HepG2 (cell line): ENCODE data around the gene OR6S1. TPM values are rescaled to one million over a fixed set of nuclear protein-coding genes. Genes with fewer than 3 reads are reported as not detected.

ENCODE experiments used
- BHLHE40 ChIP-seq: IDR thresholded peaks from 2 replicates; pipeline ENCODE4 v1.6.1; 2011; ENCODE audit warnings: low read length, improper control_type of control experiment
- DRAP1 ChIP-seq: IDR thresholded peaks from 2 replicates; pipeline ENCODE4 v1.6.1; 2016; ENCODE audit warnings: missing genetic modification reagents, missing compliant biosample characterization
- ELF4 ChIP-seq: sonication (generic); formaldehyde crosslinking; IDR thresholded peaks from 2 replicates; pipeline ENCODE4 v1.5.0; 2020; ENCODE audit warnings: missing genetic modification reagents, mild to moderate bottlenecking, moderate library complexity, borderline replicate concordance
- MBD4 ChIP-seq: IDR thresholded peaks from 2 replicates; pipeline ENCODE4 v1.6.1; 2012; ENCODE audit warnings: low read length, inconsistent platforms, borderline replicate concordance
- NR2F2 ChIP-seq: IDR thresholded peaks from 2 replicates; pipeline ENCODE4 v1.6.1; 2012; ENCODE audit warnings: low read depth, inconsistent platforms, borderline replicate concordance
- RAD21 ChIP-seq: fragments of 450-650 bp; formaldehyde crosslinking; IDR thresholded peaks from 2 replicates; pipeline ENCODE4 v1.5.0; 2020; ENCODE audit warnings: mild to moderate bottlenecking
- RBAK ChIP-seq: sonication (generic); formaldehyde crosslinking; IDR thresholded peaks from 2 replicates; pipeline ENCODE4 v1.5.1; 2020; ENCODE audit warnings: mild to moderate bottlenecking, missing genetic modification reagents
- TOE1 ChIP-seq: sonication (generic); formaldehyde crosslinking; IDR thresholded peaks from 2 replicates; pipeline ENCODE4 v1.4.0; 2020; ENCODE audit warnings: mild to moderate bottlenecking, missing genetic modification reagents
- TP53 ChIP-seq: sonication (generic); formaldehyde crosslinking; conservative IDR thresholded peaks from 2 replicates; pipeline ENCODE4 v1.4.0; 2020; ENCODE audit warnings: missing genetic modification reagents
- YY1 ChIP-seq: IDR thresholded peaks from 2 replicates; pipeline ENCODE4 v1.6.1; 2011; ENCODE audit warnings: low read length, low read depth, moderate library complexity, mild to moderate bottlenecking; ENCODE audit not compliant: insufficient read depth, insufficient replicate concordance
- ZBED4 ChIP-seq: sonication (generic); formaldehyde crosslinking; IDR thresholded peaks from 2 replicates; pipeline ENCODE4 v1.4.0; 2020; ENCODE audit warnings: missing genetic modification reagents, borderline replicate concordance
- ZFX ChIP-seq: sonication (generic); formaldehyde crosslinking; IDR thresholded peaks from 2 replicates; pipeline ENCODE4 v1.4.0; 2020; ENCODE audit warnings: mild to moderate bottlenecking, low read depth, missing genetic modification reagents, moderate library complexity
- ZGPAT ChIP-seq: IDR thresholded peaks from 2 replicates; pipeline ENCODE4 v1.6.1; 2016; ENCODE audit warnings: mild to moderate bottlenecking
- ZNF121 ChIP-seq: sonication (generic); formaldehyde crosslinking; IDR thresholded peaks from 2 replicates; pipeline ENCODE4 v1.5.0; 2020; ENCODE audit warnings: mild to moderate bottlenecking, missing genetic modification reagents
- ZNF512B ChIP-seq: sonication (generic); formaldehyde crosslinking; IDR thresholded peaks from 2 replicates; pipeline ENCODE4 v1.5.1; 2020; ENCODE audit warnings: missing genetic modification reagents, mild to moderate bottlenecking, borderline replicate concordance
- ZNF549 ChIP-seq: sonication (generic); formaldehyde crosslinking; IDR thresholded peaks from 2 replicates; pipeline ENCODE4 v1.5.0; 2020; ENCODE audit warnings: missing genetic modification reagents
- ZNF724P ChIP-seq: sonication (generic); formaldehyde crosslinking; IDR thresholded peaks from 2 replicates; pipeline ENCODE4 v1.8.0; 2022; ENCODE audit warnings: missing genetic modification reagents, borderline replicate concordance
- ZNF841 ChIP-seq: sonication (generic); formaldehyde crosslinking; IDR thresholded peaks from 2 replicates; pipeline ENCODE4 v1.8.1; 2023; ENCODE audit warnings: missing genetic modification reagents, borderline replicate concordance
- ZNF883 ChIP-seq: sonication (generic); formaldehyde crosslinking; IDR thresholded peaks from 2 replicates; pipeline ENCODE4 v1.5.1; 2020; ENCODE audit warnings: mild to moderate bottlenecking, missing genetic modification reagents; ENCODE audit errors: not compliant biosample characterization
- polyA plus RNA-seq, 8 experiments: library from polyadenylated mRNA; depleted of rRNA in 3 of 8; stranded (reverse) in 7 of 8; unstranded in 1 of 8; fragments of >200 nt; fragmentation: Illumina TruSeq in 4 of 8; extraction: Trizol in 4 of 8; gene quantifications; 2 replicates each; pipeline versions ENCODE4 v1.2.1 to v1.2.3, GENCODE V29; 2011 to 2016; ENCODE audit warnings: low read depth in 4 of 8, missing spikeins in 1 of 8, mixed read lengths in 1 of 8; ENCODE audit not compliant: insufficient read depth in 1 of 8
- total RNA-seq, 5 experiments: library from RNA; depleted of rRNA; stranded (reverse); fragments of >200 nt; fragmentation: Illumina TruSeq; extraction: Trizol; gene quantifications; 2 replicates each; pipeline ENCODE4 v1.2.3, GENCODE V29; 2016; ENCODE audit warnings: low read depth in 1 of 5

OR6S1 gene
- total and polyA plus RNA-seq, 2 of the 13 experiments (the other 11 are each of a cell fraction or from before 2014, with no cell fraction given) = 0.09 TPM; not detected in 1

GRCh38 chr14:20631023-20631879, 10.2 kb downstream of the OR6S1 start (continued):
- TF ChIP-seq DRAP1 (CRISPR knock-in tag) = no peak
- TF ChIP-seq ZBED4 = no peak
- TF ChIP-seq TOE1 (CRISPR knock-in tag) = no peak
- no peak for TF ChIP-seq ELF4 (CRISPR knock-in tag)
- no peak for TF ChIP-seq MBD4
- TF ChIP-seq YY1 = no peak
- peak; percentile 43; the same call in 1 of the 2 replicates for TF ChIP-seq ZGPAT (CRISPR knock-in tag)
- no peak for TF ChIP-seq RAD21 (CRISPR knock-in tag)
- TF ChIP-seq NR2F2 = no peak
- TF ChIP-seq ZNF883 (CRISPR knock-in tag) = no peak
- no peak for TF ChIP-seq ZNF121 (CRISPR knock-in tag)
- 0 out of 2 replicates have a peak, but pooled peaks have one; percentile 14 for TF ChIP-seq RBAK (CRISPR knock-in tag)
- no peak for TF ChIP-seq ZNF724P (CRISPR knock-in tag)
- TF ChIP-seq TP53 (CRISPR knock-in tag) = no peak
- TF ChIP-seq ZNF549 (CRISPR knock-in tag) = no peak
- TF ChIP-seq ZNF841 = no peak
- TF ChIP-seq BHLHE40 = no peak
- TF ChIP-seq ZNF512B = no peak
- no peak for TF ChIP-seq ZFX
